Fibroblast of lung (primary cell): Measurements from ENCODE around the gene KIAA1217.

Experiments used
- CTCF ChIP-seq, 2 donors: IDR thresholded peaks in 1 of 2; conservative IDR thresholded peaks in 1 of 2; 1 replicate in 1 of 2; 2 replicates in 1 of 2; pipeline ENCODE4 v1.5.1; 2011 to 2012; ENCODE audit warnings: low read length in 2 of 2, control low read depth in 1 of 2, inconsistent platforms in 1 of 2, low read depth in 1 of 2, mild to moderate bottlenecking in 1 of 2
- EZH2 ChIP-seq: IDR thresholded peaks from 2 replicates; pipeline ENCODE4 v1.5.1; 2012; ENCODE audit warnings: low read length, control low read depth, mild to moderate bottlenecking; ENCODE audit errors: missing control alignments

GRCh38 chr10:24242562-24242961, 33.6 kb downstream of the KIAA1217 start:
- no peak for TF ChIP-seq EZH2
- no peak for TF ChIP-seq CTCF (conservative IDR thresholded peaks at IDR 0.05 in 1 of 2, IDR thresholded peaks at IDR 0.05 in 1 of 2; ENCODE audit: low read depth in 1 of 2, low read length in 2 of 2)
